Transverse colon (tissue), 4 donors: ENCODE results near the gene TFAP2D. TPM values are rescaled to one million over a fixed set of nuclear protein-coding genes. Genes with fewer than 3 reads are reported as not detected.

Experiments used
- DNase-seq: peaks from one replicate; pipeline ENCODE4 v3.0.0-alpha.2; 2019
- H3K27ac ChIP-seq, 4 donors: fragments of 200-600 bp; sonication (generic); 2 replicates each; pipeline ENCODE4 v1.5.1; 2016 to 2018; ENCODE audit warnings: inconsistent platforms in 4 of 4
- H3K27me3 ChIP-seq: fragments of 200-600 bp; sonication (generic); 2 replicates; pipeline ENCODE4 v1.5.1; 2017; ENCODE audit warnings: inconsistent platforms
- H3K36me3 ChIP-seq, 4 donors: fragments of 200-600 bp; sonication (generic); 2 replicates each; pipeline ENCODE4 v1.5.1; 2017 to 2019; ENCODE audit warnings: inconsistent platforms in 4 of 4
- H3K4me1 ChIP-seq, 4 donors: fragments of 200-600 bp; sonication (generic); 2 replicates each; pipeline ENCODE4 v1.5.1; 2017 to 2020; ENCODE audit warnings: inconsistent platforms in 4 of 4
- H3K4me3 ChIP-seq, 4 donors: fragments of 200-600 bp; sonication (generic); 1 replicate in 1 of 4; 2 replicates in 3 of 4; pipeline versions ENCODE4 v1.5.1 to v1.6.1; 2017 to 2019; ENCODE audit warnings: inconsistent platforms in 4 of 4
- H3K9me3 ChIP-seq, 2 donors: fragments of 200-600 bp; sonication (generic); 2 replicates each; pipeline ENCODE4 v1.5.1; 2017 to 2019; ENCODE audit warnings: inconsistent platforms in 2 of 2
- CTCF ChIP-seq, 5 experiments: fragments of 200-600 bp in 3 of 5; fragments of 450-650 bp in 2 of 5; sonication (generic) in 3 of 5; IDR thresholded peaks; 1 replicate in 2 of 5; 2 replicates in 3 of 5; pipeline ENCODE4 v1.5.1; 2016 to 2017; ENCODE audit warnings: antibody characterized with exemption in 5 of 5, inconsistent platforms in 3 of 5, mild to moderate bottlenecking in 2 of 5, moderate library complexity in 1 of 5
- EP300 ChIP-seq: sonication (generic); formaldehyde crosslinking; IDR thresholded peaks from one replicate; pipeline ENCODE4 v1.6.1; 2017; ENCODE audit warnings: antibody characterized with exemption, low read depth
- POLR2A ChIP-seq: fragments of 450-650 bp; IDR thresholded peaks from one replicate; pipeline ENCODE4 v1.6.1; 2016; ENCODE audit warnings: antibody characterized with exemption, mild to moderate bottlenecking, moderate library complexity
- POLR2AphosphoS5 ChIP-seq, 3 donors: sonication (generic); formaldehyde crosslinking; IDR thresholded peaks; one replicate each; pipeline ENCODE4 v1.6.1; 2016; ENCODE audit warnings: antibody characterized with exemption in 3 of 3
- WGBS, 2 donors: methylation state at CpG; one replicate each; pipeline ENCODE4 v1.1.5; 2018; ENCODE audit warnings: low coverage in 1 of 2; 5-methylcytosine and 5-hydroxymethylcytosine counted together
- in situ Hi-C, 4 donors: fragments of 200-750 bp; cut with MboI; loops; one replicate each; pipeline versions ENCODE4 v1.15.0 to v1.15.1; 2017; ENCODE audit warnings: low sequenced_read_pairs in 3 of 4, low pct_ligation_motif_present in 1 of 4, low pct_unique_long_range_greater_than_20kb in 1 of 4
- intact Hi-C: fragments of 100-400 bp; cut with DNase I; formaldehyde crosslinking; loops from one replicate; pipeline ENCODE4 v1.15.1; 2023; ENCODE audit warnings: low total_unique reads
- total RNA-seq, 4 donors: library from RNA; depleted of rRNA; stranded (reverse); fragments of >200 nt; gene quantifications; one replicate each; pipeline ENCODE4 v1.1.0, GENCODE V29; 2016

The TFAP2D gene
- total RNA-seq, 4 donors from 2014 or later, result not detected

GRCh38 chr6:50721978-50722377, 8.7 kb downstream of the TFAP2D start:
- WGBS, 2 donors, result 24 to 27% methylated on average over 11 to 19 of the region's 19 CpGs
- H3K36me3 ChIP-seq, result no peaks in the 10 kb centered on the region
- no peak overlapping the region for H3K27ac ChIP-seq
- H3K4me1 ChIP-seq, result no peaks in the 10 kb centered on the region
- no peak overlapping the region for H3K4me3 ChIP-seq
- TF ChIP-seq POLR2AphosphoS5 (IDR thresholded peaks at IDR 0.05) (no peak), POLR2A (no peak), EP300 (no peak), CTCF (IDR thresholded peaks at IDR 0.05) (no peak)
- in situ Hi-C loops (no loop called here), intact Hi-C loops (no loop called here)
- DNase-seq, result no peak
- no peaks in the 10 kb centered on the region for H3K9me3 ChIP-seq
- peaks cover 68% of the 10 kb centered on the region for H3K27me3 ChIP-seq

- H3K4me1 ChIP-seq, result no peaks in the 10 kb centered on the region
- H3K27ac ChIP-seq, result no peak overlapping the region
- no peaks in the 10 kb centered on the region for H3K36me3 ChIP-seq
- peaks cover 59% of the 10 kb centered on the region for H3K27me3 ChIP-seq
- H3K4me3 ChIP-seq, result no peak overlapping the region
- no peaks in the 10 kb centered on the region for H3K9me3 ChIP-seq
- in situ Hi-C loops, result no loop called here
- TF ChIP-seq CTCF (IDR thresholded peaks at IDR 0.05), result no peak
- TF ChIP-seq EP300, result no peak
- no peak for TF ChIP-seq POLR2AphosphoS5 (IDR thresholded peaks at IDR 0.05)
- TF ChIP-seq POLR2A, result no peak
- WGBS, 2 donors, result 32 to 35% methylated on average over 7 to 24 of the region's 24 CpGs
- intact Hi-C loops, result no loop called here
- DNase-seq, result no peak
Measured at GRCh38 chr6:50722829-50723554, 9.7 kb downstream of the TFAP2D start.

GRCh38 chr6:50724381-50725124, 11.2 kb downstream of the TFAP2D start:
- DNase-seq, result no peak

More at GRCh38 chr6:50724381-50725124, 11.2 kb downstream of the TFAP2D start:
- intact Hi-C loops, result no loop called here
- H3K27ac ChIP-seq, result no peak overlapping the region
- H3K4me1 ChIP-seq, result no peaks in the 10 kb centered on the region
- no peaks in the 10 kb centered on the region for H3K9me3 ChIP-seq
- H3K36me3 ChIP-seq, result no peaks in the 10 kb centered on the region
- WGBS, 2 donors, result 10 to 22% methylated on average over 4 to 43 of the region's 43 CpGs
- peaks cover 51% of the 10 kb centered on the region for H3K27me3 ChIP-seq
- in situ Hi-C loops, result no loop called here
- no peak overlapping the region for H3K4me3 ChIP-seq
- TF ChIP-seq POLR2AphosphoS5 (IDR thresholded peaks at IDR 0.05) (no peak), EP300 (no peak), CTCF (IDR thresholded peaks at IDR 0.05) (no peak), POLR2A (no peak)
